SK-N-SH (cell line): ENCODE results near the gene GALNT14. TPM values are rescaled to one million over a fixed set of nuclear protein-coding genes. Genes with fewer than 3 reads are reported as not detected.

Experiments used
- CTCF ChIA-PET: fragments of 300-600, 350-600 bp; formaldehyde crosslinking; extraction: SDS; loops from one replicate; lab custom pipeline; 2021; lab: Yijun Ruan, JAX
- POLR2A ChIA-PET: fragments of 350-600 bp; sonication (Branson Sonifier 250); formaldehyde crosslinking; extraction: SDS; loops from one replicate; lab custom pipeline; 2020; ENCODE audit warnings: antibody characterized with exemption, inconsistent platforms; lab: Yijun Ruan, JAX
- DNase-seq: peaks from one replicate; pipeline ENCODE4 v3.0.0; 2012
- H2AFZ ChIP-seq: fragments of 200-600 bp; sonication (generic); 2 replicates; pipeline ENCODE4 v1.8.1; 2016; ENCODE audit warnings: antibody characterized with exemption, mild to moderate bottlenecking, low read depth
- H3F3A ChIP-seq: fragments of 200-600 bp; sonication (generic); replicated peaks from 2 replicates; pipeline ENCODE3; 2016; ENCODE audit warnings: antibody characterized with exemption, mild to moderate bottlenecking; ENCODE audit not compliant: insufficient read depth
- H3K27ac ChIP-seq, 2 experiments: fragments of 200-500 bp in 1 of 2; fragments of 200-600 bp in 1 of 2; sonication (Bioruptor generic) in 1 of 2; sonication (generic), shearing (Covaris generic) in 1 of 2; 2 replicates each; pipeline versions ENCODE4 v1.5.1 to v1.6.1; 2014 to 2016; ENCODE audit warnings: low read depth in 2 of 2, inconsistent platforms in 1 of 2, low read length in 1 of 2, mild to moderate bottlenecking in 1 of 2, mixed read lengths in 1 of 2
- H3K27me3 ChIP-seq: fragments of 200-600 bp; sonication (generic), shearing (Covaris generic); 2 replicates; pipeline ENCODE4 v1.6.1; 2016; ENCODE audit warnings: mixed run types; ENCODE audit not compliant: insufficient read depth
- H3K36me3 ChIP-seq, 2 experiments: fragments of 200-500 bp in 1 of 2; fragments of 200-600 bp in 1 of 2; sonication (Bioruptor generic) in 1 of 2; sonication (generic) in 1 of 2; replicated peaks in 1 of 2; 2 replicates each; pipeline versions ENCODE3 to v1.5.1; 2014 to 2016; ENCODE audit warnings: low read length in 1 of 2, mild to moderate bottlenecking in 1 of 2; ENCODE audit not compliant: insufficient read depth in 2 of 2, control insufficient read depth in 1 of 2
- H3K4me1 ChIP-seq, 2 experiments: fragments of 200-500 bp in 1 of 2; fragments of 200-600 bp in 1 of 2; sonication (Bioruptor generic) in 1 of 2; sonication (generic), shearing (Covaris generic) in 1 of 2; 2 replicates each; pipeline versions ENCODE4 v1.5.1 to v1.6.1; 2014 to 2016; ENCODE audit warnings: low read depth in 1 of 2, low read length in 1 of 2, mixed run types in 1 of 2; ENCODE audit not compliant: insufficient read depth in 2 of 2, control insufficient read depth in 1 of 2
- H3K4me2 ChIP-seq: fragments of 200-600 bp; sonication (generic), shearing (Covaris generic); 2 replicates; pipeline ENCODE4 v1.6.1; 2017; ENCODE audit warnings: mixed run types
- H3K4me3 ChIP-seq, 2 experiments: fragments of 200-500 bp in 1 of 2; fragments of 200-600 bp in 1 of 2; sonication (Bioruptor generic) in 1 of 2; sonication (generic), shearing (Covaris generic) in 1 of 2; 2 replicates each; pipeline versions ENCODE4 v1.5.1 to v1.8.1; 2014 to 2016; ENCODE audit warnings: low read depth in 2 of 2, inconsistent platforms in 1 of 2, low read length in 1 of 2, mild to moderate bottlenecking in 1 of 2, mixed read lengths in 1 of 2, moderate library complexity in 1 of 2
- H3K79me2 ChIP-seq: fragments of 200-600 bp; sonication (generic); 2 replicates; pipeline ENCODE4 v1.8.1; 2017; ENCODE audit warnings: mild to moderate bottlenecking; ENCODE audit not compliant: insufficient read depth
- H3K9ac ChIP-seq: fragments of 200-600 bp; sonication (generic); 2 replicates; pipeline ENCODE4 v1.6.1; 2017; ENCODE audit warnings: mixed run types
- H3K9me2 ChIP-seq: fragments of 200-600 bp; sonication (generic); 2 replicates; pipeline ENCODE4 v1.6.1; 2017; ENCODE audit warnings: mixed run types
- H3K9me3 ChIP-seq: fragments of 200-600 bp; sonication (generic); 2 replicates; pipeline ENCODE4 v1.6.1; 2017; ENCODE audit warnings: mixed run types, mild to moderate bottlenecking, moderate library complexity
- H4K20me1 ChIP-seq: fragments of 200-600 bp; sonication (generic); 2 replicates; pipeline ENCODE4 v1.6.1; 2017; ENCODE audit warnings: mild to moderate bottlenecking, mixed run types; ENCODE audit not compliant: insufficient read depth
- FOSL2 ChIP-seq: IDR thresholded peaks from 2 replicates; pipeline ENCODE4 v1.4.0; 2012; ENCODE audit warnings: low read depth, mild to moderate bottlenecking, moderate library complexity, borderline replicate concordance
- FOXJ3 ChIP-seq: sonication (generic); formaldehyde crosslinking; IDR thresholded peaks from 2 replicates; pipeline ENCODE4 v1.5.1; 2020; ENCODE audit warnings: mild to moderate bottlenecking, missing genetic modification reagents
- GATA2 ChIP-seq: sonication (generic); formaldehyde crosslinking; IDR thresholded peaks from 2 replicates; pipeline ENCODE4 v1.5.0; 2020; ENCODE audit warnings: mild to moderate bottlenecking, missing genetic modification reagents
- JUND ChIP-seq: IDR thresholded peaks from 2 replicates; pipeline ENCODE4 v1.4.0; 2012
- MEF2A ChIP-seq: IDR thresholded peaks from 2 replicates; pipeline ENCODE4 v1.4.0; 2012; ENCODE audit warnings: low read depth, borderline replicate concordance
- MXI1 ChIP-seq: IDR thresholded peaks from 2 replicates; pipeline ENCODE4 v1.6.1; 2012; ENCODE audit warnings: mild to moderate bottlenecking, low read depth, low read length, improper control_type of control experiment
- POLR2AphosphoS5 ChIP-seq: IDR thresholded peaks from 2 replicates; pipeline ENCODE4 v1.6.1; 2012; ENCODE audit warnings: low read depth, low read length
- RAD21 ChIP-seq: IDR thresholded peaks from 2 replicates; pipeline ENCODE4 v1.6.1; 2012; ENCODE audit warnings: mild to moderate bottlenecking, low read length
- RCOR1 ChIP-seq: fragments of 150-350 bp; IDR thresholded peaks from 2 replicates; pipeline ENCODE4 v1.6.1; 2017; ENCODE audit warnings: antibody characterized with exemption, low read length
- SMC3 ChIP-seq: IDR thresholded peaks from 2 replicates; pipeline ENCODE4 v1.6.1; 2012; ENCODE audit warnings: low read depth, low read length, improper control_type of control experiment
- TEAD4 ChIP-seq: IDR thresholded peaks from 2 replicates; pipeline ENCODE4 v1.4.0; 2012; ENCODE audit warnings: mild to moderate bottlenecking, borderline replicate concordance; ENCODE audit not compliant: insufficient read depth
- YY1 ChIP-seq: IDR thresholded peaks from 2 replicates; pipeline ENCODE4 v1.4.0; 2012; ENCODE audit warnings: low read depth, mild to moderate bottlenecking
- WGBS: methylation state at CpG from one replicate; pipeline ENCODE4 v1.1.6; 2017; ENCODE audit warnings: low lambda C conversion rate; 5-methylcytosine and 5-hydroxymethylcytosine counted together
- polyA plus RNA-seq, 3 experiments: library from polyadenylated mRNA; depleted of rRNA; stranded (reverse); fragments of >200 nt; gene quantifications; 2 replicates each; pipeline ENCODE4 v1.2.3, GENCODE V29; 2012
- TF ChIP-seq, protein P1 (sequence below): IDR thresholded peaks from 2 replicates; pipeline ENCODE4 v1.6.1; 2012; ENCODE audit warnings: mild to moderate bottlenecking, low read depth, low read length, moderate library complexity
- TF ChIP-seq, protein P2 (sequence below): fragments of 150-350 bp; IDR thresholded peaks from 2 replicates; pipeline ENCODE4 v1.6.1; 2017; ENCODE audit warnings: antibody characterized with exemption, low read length, low read depth, borderline replicate concordance
- TF ChIP-seq, protein P3 (sequence below): fragments of 200-600 bp; sonication (generic); IDR thresholded peaks from 2 replicates; pipeline ENCODE4 v1.6.1; 2017; ENCODE audit warnings: antibody characterized with exemption, mild to moderate bottlenecking, moderate library complexity
- TF ChIP-seq, protein P4 (sequence below): fragments of 150-350 bp; IDR thresholded peaks from 2 replicates; pipeline ENCODE4 v1.6.1; 2016; ENCODE audit warnings: mild to moderate bottlenecking, low read depth, low read length

GALNT14 gene
- polyA plus RNA-seq, 1 of the 3 experiments (the other 2 are of a cell fraction): 1.6 TPM

DNA sequence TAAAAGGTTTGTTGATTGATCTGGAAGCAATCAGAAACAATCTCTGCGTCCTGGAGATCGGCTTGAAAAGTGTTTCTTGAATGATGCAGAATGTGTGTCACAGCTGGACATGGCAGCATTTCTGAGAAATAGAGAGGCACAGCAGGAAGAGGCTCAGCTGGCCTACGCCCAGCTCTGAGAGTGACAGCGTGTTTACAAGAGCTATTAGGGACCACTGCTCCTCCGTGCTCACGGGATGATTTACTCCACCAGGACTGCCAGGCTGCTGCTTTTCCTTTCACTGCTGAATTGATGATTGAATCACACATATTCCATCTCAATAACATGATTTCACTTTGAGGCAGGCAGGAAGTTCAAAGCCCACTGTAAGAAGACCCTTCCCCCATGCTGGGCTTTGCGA, 62.8 kb downstream of the GALNT14 start:
- no peaks in the 10 kb centered on the region for H3K79me2 ChIP-seq
- TF ChIP-seq FOXJ3 (CRISPR knock-in tag) (no peak), MXI1 (no peak), JUND (no peak), RCOR1 (no peak), MEF2A (no peak), FOSL2 (no peak), RAD21 (no peak), YY1 (no peak), SMC3 (no peak), POLR2AphosphoS5 (no peak), GATA2 (CRISPR knock-in tag) (no peak), TEAD4 (no peak)
- TF ChIP-seq, protein P1, sequence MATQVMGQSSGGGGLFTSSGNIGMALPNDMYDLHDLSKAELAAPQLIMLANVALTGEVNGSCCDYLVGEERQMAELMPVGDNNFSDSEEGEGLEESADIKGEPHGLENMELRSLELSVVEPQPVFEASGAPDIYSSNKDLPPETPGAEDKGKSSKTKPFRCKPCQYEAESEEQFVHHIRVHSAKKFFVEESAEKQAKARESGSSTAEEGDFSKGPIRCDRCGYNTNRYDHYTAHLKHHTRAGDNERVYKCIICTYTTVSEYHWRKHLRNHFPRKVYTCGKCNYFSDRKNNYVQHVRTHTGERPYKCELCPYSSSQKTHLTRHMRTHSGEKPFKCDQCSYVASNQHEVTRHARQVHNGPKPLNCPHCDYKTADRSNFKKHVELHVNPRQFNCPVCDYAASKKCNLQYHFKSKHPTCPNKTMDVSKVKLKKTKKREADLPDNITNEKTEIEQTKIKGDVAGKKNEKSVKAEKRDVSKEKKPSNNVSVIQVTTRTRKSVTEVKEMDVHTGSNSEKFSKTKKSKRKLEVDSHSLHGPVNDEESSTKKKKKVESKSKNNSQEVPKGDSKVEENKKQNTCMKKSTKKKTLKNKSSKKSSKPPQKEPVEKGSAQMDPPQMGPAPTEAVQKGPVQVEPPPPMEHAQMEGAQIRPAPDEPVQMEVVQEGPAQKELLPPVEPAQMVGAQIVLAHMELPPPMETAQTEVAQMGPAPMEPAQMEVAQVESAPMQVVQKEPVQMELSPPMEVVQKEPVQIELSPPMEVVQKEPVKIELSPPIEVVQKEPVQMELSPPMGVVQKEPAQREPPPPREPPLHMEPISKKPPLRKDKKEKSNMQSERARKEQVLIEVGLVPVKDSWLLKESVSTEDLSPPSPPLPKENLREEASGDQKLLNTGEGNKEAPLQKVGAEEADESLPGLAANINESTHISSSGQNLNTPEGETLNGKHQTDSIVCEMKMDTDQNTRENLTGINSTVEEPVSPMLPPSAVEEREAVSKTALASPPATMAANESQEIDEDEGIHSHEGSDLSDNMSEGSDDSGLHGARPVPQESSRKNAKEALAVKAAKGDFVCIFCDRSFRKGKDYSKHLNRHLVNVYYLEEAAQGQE: no peak
- TF ChIP-seq, protein P2, sequence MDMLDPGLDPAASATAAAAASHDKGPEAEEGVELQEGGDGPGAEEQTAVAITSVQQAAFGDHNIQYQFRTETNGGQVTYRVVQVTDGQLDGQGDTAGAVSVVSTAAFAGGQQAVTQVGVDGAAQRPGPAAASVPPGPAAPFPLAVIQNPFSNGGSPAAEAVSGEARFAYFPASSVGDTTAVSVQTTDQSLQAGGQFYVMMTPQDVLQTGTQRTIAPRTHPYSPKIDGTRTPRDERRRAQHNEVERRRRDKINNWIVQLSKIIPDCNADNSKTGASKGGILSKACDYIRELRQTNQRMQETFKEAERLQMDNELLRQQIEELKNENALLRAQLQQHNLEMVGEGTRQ: no peak
- TF ChIP-seq, protein P3, sequence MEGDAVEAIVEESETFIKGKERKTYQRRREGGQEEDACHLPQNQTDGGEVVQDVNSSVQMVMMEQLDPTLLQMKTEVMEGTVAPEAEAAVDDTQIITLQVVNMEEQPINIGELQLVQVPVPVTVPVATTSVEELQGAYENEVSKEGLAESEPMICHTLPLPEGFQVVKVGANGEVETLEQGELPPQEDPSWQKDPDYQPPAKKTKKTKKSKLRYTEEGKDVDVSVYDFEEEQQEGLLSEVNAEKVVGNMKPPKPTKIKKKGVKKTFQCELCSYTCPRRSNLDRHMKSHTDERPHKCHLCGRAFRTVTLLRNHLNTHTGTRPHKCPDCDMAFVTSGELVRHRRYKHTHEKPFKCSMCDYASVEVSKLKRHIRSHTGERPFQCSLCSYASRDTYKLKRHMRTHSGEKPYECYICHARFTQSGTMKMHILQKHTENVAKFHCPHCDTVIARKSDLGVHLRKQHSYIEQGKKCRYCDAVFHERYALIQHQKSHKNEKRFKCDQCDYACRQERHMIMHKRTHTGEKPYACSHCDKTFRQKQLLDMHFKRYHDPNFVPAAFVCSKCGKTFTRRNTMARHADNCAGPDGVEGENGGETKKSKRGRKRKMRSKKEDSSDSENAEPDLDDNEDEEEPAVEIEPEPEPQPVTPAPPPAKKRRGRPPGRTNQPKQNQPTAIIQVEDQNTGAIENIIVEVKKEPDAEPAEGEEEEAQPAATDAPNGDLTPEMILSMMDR: no peak
- TF ChIP-seq, protein P4, sequence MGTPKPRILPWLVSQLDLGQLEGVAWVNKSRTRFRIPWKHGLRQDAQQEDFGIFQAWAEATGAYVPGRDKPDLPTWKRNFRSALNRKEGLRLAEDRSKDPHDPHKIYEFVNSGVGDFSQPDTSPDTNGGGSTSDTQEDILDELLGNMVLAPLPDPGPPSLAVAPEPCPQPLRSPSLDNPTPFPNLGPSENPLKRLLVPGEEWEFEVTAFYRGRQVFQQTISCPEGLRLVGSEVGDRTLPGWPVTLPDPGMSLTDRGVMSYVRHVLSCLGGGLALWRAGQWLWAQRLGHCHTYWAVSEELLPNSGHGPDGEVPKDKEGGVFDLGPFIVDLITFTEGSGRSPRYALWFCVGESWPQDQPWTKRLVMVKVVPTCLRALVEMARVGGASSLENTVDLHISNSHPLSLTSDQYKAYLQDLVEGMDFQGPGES: no peak
- TF ChIP-seq, all 33 proteins: peak for 0
- Histone ChIP-seq H3K9me2 (no peaks in the 10 kb centered on the region), H3F3A (no peaks in the 10 kb centered on the region), H3K9me3 (no peaks in the 10 kb centered on the region), H3K27me3 (no peaks in the 10 kb centered on the region), H4K20me1 (no peaks in the 10 kb centered on the region), H3K4me2 (no peak overlapping the region), H3K4me3 (no peak overlapping the region), H3K27ac (no peak overlapping the region), H3K4me1 (no peaks in the 10 kb centered on the region; a peak in 1 of 4 replicates), H3K36me3 (no peaks in the 10 kb centered on the region), H2AFZ (no peak overlapping the region), H3K9ac (no peak overlapping the region)
- WGBS: 58% methylated on average over 7 of the region's 7 CpGs
- ChIA-PET CTCF (interaction anchor here (0.6 kb wide), 1 partner anchor 95 kb away, joined by 3 read pairs; no protein-coding TSS in a partner anchor), POLR2A (no interaction called here)
- no peak for DNase-seq
